ENCODE results near the gene ANKRD39. TPM values are rescaled to one million over a fixed set of nuclear protein-coding genes. Genes with fewer than 3 reads are reported as not detected.

ANKRD39 gene
- polyA plus RNA-seq, 6 donors from 2014 or later, result 7.3 to 22.8 (median 20.0) TPM

- Mint-ChIP-seq H3K36me3 (no peaks in the 10 kb centered on the region), H3K27me3 (peaks cover 4 to 42% (median 9%) of the 10 kb centered on the region in 3 donors), H3K27ac (no peak overlapping the region), H3K9me3 (no peaks in the 10 kb centered on the region), H3K4me3 (no peak overlapping the region), H3K4me1 (peaks cover 1 to 5% (median 2%) of the 10 kb centered on the region in 3 donors)
- DNase-seq, result no peak
- no peak for ATAC-seq (ENCODE audit: low read depth in 2 of 2)
Observed at GRCh38 chr2:96882230-96882629, 24.4 kb upstream of the ANKRD39 start.

DNA sequence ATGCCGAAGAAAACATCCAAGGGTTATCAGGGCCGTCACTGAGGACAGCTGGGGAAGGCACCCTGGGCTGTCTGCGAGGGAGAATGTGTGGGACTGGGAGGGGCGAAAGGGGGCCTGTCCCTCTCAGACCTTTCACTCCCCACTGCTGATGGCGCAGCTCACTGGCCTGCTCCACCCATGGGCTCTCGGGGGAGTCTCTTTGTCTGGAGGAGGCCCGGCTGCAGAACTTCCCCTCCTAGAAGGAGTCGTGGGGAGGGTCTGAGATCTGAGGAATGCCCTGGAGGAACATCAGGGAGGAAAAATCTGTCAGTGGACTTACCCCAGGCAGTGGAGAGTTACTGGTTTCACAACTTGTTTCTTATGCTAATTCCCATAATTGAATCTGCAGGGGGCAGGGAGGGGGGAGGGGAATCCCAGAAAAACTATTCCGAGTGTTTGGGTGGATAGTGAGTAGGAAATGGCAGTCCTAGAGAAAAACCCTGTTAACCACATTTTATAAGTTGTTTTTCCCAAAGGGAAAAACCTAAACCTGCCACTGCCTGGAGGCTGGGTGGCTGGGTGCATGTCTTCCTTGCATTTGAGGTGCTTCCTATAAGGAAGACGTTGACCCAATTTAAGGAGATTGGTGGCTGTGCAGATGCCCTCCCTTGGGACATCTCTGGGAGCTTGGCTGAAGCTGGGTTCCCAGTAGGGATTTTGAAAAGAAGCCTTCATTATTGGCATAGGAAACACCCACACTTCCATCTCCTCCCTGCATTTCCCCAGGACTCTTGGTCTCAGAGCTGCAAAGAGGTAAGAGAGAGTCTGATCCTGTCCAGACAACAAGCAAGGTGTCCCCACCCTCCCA lies 23.8 kb upstream of the ANKRD39 start:
- H3K27me3 Mint-ChIP-seq, result peaks cover 4 to 44% (median 9%) of the 10 kb centered on the region in 3 donors
- peaks cover 0 to 3% (median 0%) of the 10 kb centered on the region in 3 donors for H3K4me1 Mint-ChIP-seq
- DNase-seq (no peak), ATAC-seq (ENCODE audit: low read depth in 2 of 2) (no peak)
- H3K27ac Mint-ChIP-seq, result peak overlapping the region in 1 of 6 donors; percentile 49
- no peaks in the 10 kb centered on the region for H3K36me3 Mint-ChIP-seq
- no peaks in the 10 kb centered on the region for H3K9me3 Mint-ChIP-seq
- no peak overlapping the region for H3K4me3 Mint-ChIP-seq

- Mint-ChIP-seq H3K4me1 (peaks cover 0 to under 1% (median 0%) of the 10 kb centered on the region in 3 donors), H3K27ac (no peak overlapping the region)
- no peak for ATAC-seq (ENCODE audit: low read depth in 2 of 2)
Observed at GRCh38 chr2:96880891-96881273, 23.1 kb upstream of the ANKRD39 start.

GRCh38 chr2:96879545-96880040 lies 21.8 kb upstream of the ANKRD39 start:
- peaks cover 4 to 53% (median 9%) of the 10 kb centered on the region in 3 donors for H3K27me3 Mint-ChIP-seq
- DNase-seq, result no peak
- no peak overlapping the region for H3K27ac Mint-ChIP-seq
- ATAC-seq (ENCODE audit: low read depth in 2 of 2), result no peak
- H3K36me3 Mint-ChIP-seq, result no peaks in the 10 kb centered on the region
- no peak overlapping the region for H3K4me3 Mint-ChIP-seq
- peaks cover 7 to 13% (median 12%) of the 10 kb centered on the region in 3 donors for H3K4me1 Mint-ChIP-seq
- H3K9me3 Mint-ChIP-seq, result no peaks in the 10 kb centered on the region

More at GRCh38 chr2:96880891-96881273, 23.1 kb upstream of the ANKRD39 start:
- no peak overlapping the region for H3K4me3 Mint-ChIP-seq
- no peaks in the 10 kb centered on the region for H3K36me3 Mint-ChIP-seq
- H3K9me3 Mint-ChIP-seq, result no peaks in the 10 kb centered on the region
- peaks cover 4 to 50% (median 9%) of the 10 kb centered on the region in 3 donors for H3K27me3 Mint-ChIP-seq
- DNase-seq, result no peak

DNA sequence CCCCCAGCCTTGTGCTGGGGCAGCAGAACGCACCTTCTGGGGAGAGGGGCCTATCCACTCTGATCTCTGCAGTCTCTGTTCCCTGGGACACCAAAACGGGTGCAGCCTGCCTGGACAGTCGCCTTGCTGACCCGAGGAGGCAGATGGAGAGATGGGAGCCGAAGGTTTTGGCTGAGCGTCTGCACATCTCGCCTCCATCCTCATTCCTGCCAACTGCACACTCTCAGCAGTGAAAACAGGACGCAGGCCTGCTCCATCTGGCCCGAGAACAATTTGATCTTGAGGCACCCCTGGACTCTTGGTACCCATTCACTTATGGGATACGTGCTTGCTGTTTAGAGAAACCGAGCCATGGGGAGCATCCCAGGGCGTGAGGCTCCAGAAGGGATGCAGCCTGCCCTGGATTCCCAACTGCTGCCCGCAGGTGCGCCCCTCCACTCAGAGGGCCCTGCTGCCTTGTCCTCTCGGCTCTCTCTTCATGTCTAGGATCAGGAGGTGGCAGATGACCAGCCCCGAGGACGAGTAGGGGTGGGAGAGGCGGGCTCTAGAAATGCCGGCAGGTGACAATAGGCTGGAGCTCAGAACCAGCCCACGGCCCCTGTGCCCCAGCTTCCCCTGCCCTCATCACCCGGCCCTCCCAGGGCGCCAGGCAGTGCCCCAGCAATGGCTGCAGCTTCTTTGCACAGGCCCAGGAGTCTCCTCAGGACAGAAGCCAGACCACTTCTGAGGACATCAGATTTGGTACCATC lies 21.2 kb upstream of the ANKRD39 start:
- Mint-ChIP-seq H3K4me1 (peaks cover 13 to 19% (median 18%) of the 10 kb centered on the region in 3 donors), H3K4me3 (no peak overlapping the region), H3K36me3 (no peaks in the 10 kb centered on the region), H3K27me3 (peaks cover 9 to 50% (median 9%) of the 10 kb centered on the region in 3 donors), H3K27ac (peak overlapping the region in 1 of 6 donors; percentile 14), H3K9me3 (no peaks in the 10 kb centered on the region)
- no peak for ATAC-seq (ENCODE audit: low read depth in 2 of 2)
- DNase-seq, result no peak

- no peak overlapping the region for H3K4me3 Mint-ChIP-seq
- no peaks in the 10 kb centered on the region for H3K36me3 Mint-ChIP-seq
- ATAC-seq (ENCODE audit: low read depth in 2 of 2) (no peak), DNase-seq (no peak)
- no peaks in the 10 kb centered on the region for H3K9me3 Mint-ChIP-seq
- H3K27me3 Mint-ChIP-seq, result peaks cover 9 to 50% (median 9%) of the 10 kb centered on the region in 3 donors
- peaks cover 13 to 27% (median 19%) of the 10 kb centered on the region in 3 donors for H3K4me1 Mint-ChIP-seq
- no peak overlapping the region for H3K27ac Mint-ChIP-seq
Observed at GRCh38 chr2:96878171-96878570, 20.4 kb upstream of the ANKRD39 start.

- no peaks in the 10 kb centered on the region for H3K9me3 Mint-ChIP-seq
- H3K36me3 Mint-ChIP-seq, result no peaks in the 10 kb centered on the region
- H3K4me1 Mint-ChIP-seq, result peaks cover 13 to 27% (median 19%) of the 10 kb centered on the region in 3 donors
- H3K27me3 Mint-ChIP-seq, result peaks cover 9 to 50% (median 9%) of the 10 kb centered on the region in 3 donors
- H3K27ac Mint-ChIP-seq, result no peak overlapping the region
- no peak overlapping the region for H3K4me3 Mint-ChIP-seq
- DNase-seq (no peak), ATAC-seq (ENCODE audit: low read depth in 2 of 2) (no peak)
Observed at GRCh38 chr2:96877631-96878092, 19.8 kb upstream of the ANKRD39 start.

DNA sequence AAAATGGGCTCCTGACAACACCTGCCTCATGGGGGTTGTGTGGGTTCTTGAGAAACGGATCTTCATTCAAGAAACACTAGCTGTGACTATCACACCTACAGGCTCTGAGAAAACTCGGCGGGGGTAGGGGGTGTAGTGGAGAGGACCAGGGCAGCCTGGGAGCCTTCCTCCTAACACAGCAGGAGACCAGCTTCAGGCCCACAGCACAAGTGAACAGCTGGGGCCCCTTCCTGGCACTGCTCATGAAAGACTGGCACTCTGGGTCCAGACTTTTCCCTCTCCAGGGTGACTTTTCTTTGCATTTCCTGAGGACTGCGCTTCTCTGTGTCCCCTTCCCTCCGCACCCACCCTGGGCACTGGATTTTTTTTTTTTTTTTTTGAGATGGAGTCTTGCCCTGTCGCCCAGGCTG lies 19.2 kb upstream of the ANKRD39 start:
- no peaks in the 10 kb centered on the region for H3K36me3 Mint-ChIP-seq
- ATAC-seq (ENCODE audit: low read depth in 2 of 2) (no peak), DNase-seq (no peak)
- H3K4me1 Mint-ChIP-seq, result peaks cover 13 to 27% (median 19%) of the 10 kb centered on the region in 3 donors
- no peaks in the 10 kb centered on the region for H3K9me3 Mint-ChIP-seq
- no peak overlapping the region for H3K4me3 Mint-ChIP-seq
- H3K27me3 Mint-ChIP-seq, result peaks cover 5 to 50% (median 9%) of the 10 kb centered on the region in 3 donors
- H3K27ac Mint-ChIP-seq, result no peak overlapping the region

- no peaks in the 10 kb centered on the region for H3K36me3 Mint-ChIP-seq
Observed at GRCh38 chr2:96876269-96877041, 18.6 kb upstream of the ANKRD39 start.

GRCh38 chr2:96875498-96876268 lies 17.9 kb upstream of the ANKRD39 start:
- Mint-ChIP-seq H3K27ac (peak overlapping the region in 5 of 6 donors; percentile 34 to 92 (median 85)), H3K4me3 (peak overlapping the region in 1 of 8 donors; percentile 50), H3K9me3 (no peaks in the 10 kb centered on the region), H3K27me3 (peaks cover 13 to 49% (median 13%) of the 10 kb centered on the region in 3 donors), H3K4me1 (peaks cover 14 to 31% (median 22%) of the 10 kb centered on the region in 3 donors), H3K36me3 (no peaks in the 10 kb centered on the region)
- no peak for DNase-seq
- no peak for ATAC-seq (ENCODE audit: low read depth in 2 of 2)

More at GRCh38 chr2:96876269-96877041, 18.6 kb upstream of the ANKRD39 start:
- peaks cover 13 to 27% (median 19%) of the 10 kb centered on the region in 3 donors for H3K4me1 Mint-ChIP-seq
- no peaks in the 10 kb centered on the region for H3K9me3 Mint-ChIP-seq
- peaks cover 5 to 50% (median 9%) of the 10 kb centered on the region in 3 donors for H3K27me3 Mint-ChIP-seq
- no peak for ATAC-seq (ENCODE audit: low read depth in 2 of 2)
- H3K27ac Mint-ChIP-seq, result peak overlapping the region in 1 of 6 donors; percentile 67
- H3K4me3 Mint-ChIP-seq, result no peak overlapping the region
- DNase-seq, result no peak

- peak overlapping the region in 7 of 8 donors; percentile 4 to 74 (median 50) for H3K4me3 Mint-ChIP-seq
- ATAC-seq (ENCODE audit: low read depth in 2 of 2) (peak; percentile 75 to 77), DNase-seq (peak; percentile 51)
- H3K27ac Mint-ChIP-seq, result peak overlapping the region; percentile 39 to 98 (median 92)
- peaks cover 8 to 43% (median 16%) of the 10 kb centered on the region in 3 donors for H3K27me3 Mint-ChIP-seq
- H3K36me3 Mint-ChIP-seq, result no peaks in the 10 kb centered on the region
- peaks cover 17 to 36% (median 27%) of the 10 kb centered on the region in 3 donors for H3K4me1 Mint-ChIP-seq
- H3K9me3 Mint-ChIP-seq, result no peaks in the 10 kb centered on the region
Observed at GRCh38 chr2:96874198-96874831, 16.5 kb upstream of the ANKRD39 start.

Measured in naive B cell (primary cell).